HPDE6-E6E7 (cell line): Measurements from ENCODE around the gene COL3A1.

ENCODE experiments used
- DNase-seq: peaks from one replicate; pipeline ENCODE4 v3.0.0; 2011; ENCODE audit warnings: missing footprints; ENCODE audit errors: extremely low spot score

Gene COL3A1

DNA sequence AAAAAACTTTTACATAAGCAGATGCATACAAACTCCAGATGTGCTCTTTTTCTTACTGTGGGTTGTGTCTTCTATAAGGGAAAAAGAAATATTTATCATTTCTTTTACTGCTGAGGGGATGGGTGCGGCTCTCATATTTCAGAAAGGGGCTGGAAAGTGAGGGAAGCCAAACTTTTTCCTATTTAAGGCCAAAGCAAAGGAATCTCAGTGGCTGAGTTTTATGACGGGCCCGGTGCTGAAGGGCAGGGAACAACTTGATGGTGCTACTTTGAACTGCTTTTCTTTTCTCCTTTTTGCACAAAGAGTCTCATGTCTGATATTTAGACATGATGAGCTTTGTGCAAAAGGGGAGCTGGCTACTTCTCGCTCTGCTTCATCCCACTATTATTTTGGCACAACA, at the start of gene COL3A1:
Gene COL3A1, plus strand, starts transcription at position 210 of the 400 bp plus-strand sequence. Its CDS starts 117 bp downstream, at position 327.
- no peak for DNase-seq

DNA sequence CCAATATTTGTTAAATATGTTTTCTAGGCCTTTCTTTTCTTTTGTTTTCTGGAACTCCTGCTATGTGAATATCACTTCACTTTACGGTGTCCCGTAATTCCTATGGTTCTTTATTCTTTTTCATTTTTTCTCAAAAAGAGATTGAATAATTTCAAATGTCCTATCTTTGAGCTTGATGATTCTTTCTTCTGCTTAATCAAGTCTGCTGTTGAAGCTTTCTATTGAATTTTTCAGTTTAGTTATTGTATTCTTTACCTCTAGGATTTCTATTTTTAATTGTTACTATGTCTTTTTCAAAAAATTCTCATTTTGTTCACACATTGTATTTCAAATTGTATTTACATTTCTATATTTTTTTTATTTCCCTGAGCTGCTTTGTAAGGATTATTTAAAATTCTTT, 45.5 kb upstream of the COL3A1 start:
- DNase-seq, result no peak

GRCh38 chr2:188931361-188931760, 42.8 kb upstream of the COL3A1 start:
- DNase-seq, result no peak

- DNase-seq, result no peak
Observed at GRCh38 chr2:188937228-188938220, 36.6 kb upstream of the COL3A1 start.

GRCh38 chr2:188940171-188940570, 34.0 kb upstream of the COL3A1 start:
- no peak for DNase-seq

DNA sequence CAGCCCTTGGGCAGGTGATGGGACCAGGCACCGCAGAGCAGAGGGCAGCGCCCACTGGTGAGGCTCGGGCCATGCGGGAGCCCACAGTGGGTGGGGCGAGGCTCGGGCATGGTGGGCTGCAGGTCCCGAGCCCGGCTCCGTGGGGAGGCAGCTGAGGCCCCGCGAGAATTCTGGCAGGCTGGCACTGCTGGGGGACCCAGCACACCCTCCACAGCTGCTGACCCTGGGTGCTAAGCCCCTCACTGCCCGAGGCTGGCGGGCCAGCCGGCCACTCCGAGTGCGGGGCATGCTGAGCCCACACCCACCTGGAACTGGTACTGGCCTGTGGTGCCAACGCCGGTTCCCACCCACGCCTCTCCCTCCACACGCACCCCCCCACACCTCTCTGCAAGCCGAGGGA, 29.7 kb upstream of the COL3A1 start:
- DNase-seq, result no peak

- DNase-seq, result no peak
Observed at GRCh38 chr2:188949046-188949818, 24.9 kb upstream of the COL3A1 start.

DNA sequence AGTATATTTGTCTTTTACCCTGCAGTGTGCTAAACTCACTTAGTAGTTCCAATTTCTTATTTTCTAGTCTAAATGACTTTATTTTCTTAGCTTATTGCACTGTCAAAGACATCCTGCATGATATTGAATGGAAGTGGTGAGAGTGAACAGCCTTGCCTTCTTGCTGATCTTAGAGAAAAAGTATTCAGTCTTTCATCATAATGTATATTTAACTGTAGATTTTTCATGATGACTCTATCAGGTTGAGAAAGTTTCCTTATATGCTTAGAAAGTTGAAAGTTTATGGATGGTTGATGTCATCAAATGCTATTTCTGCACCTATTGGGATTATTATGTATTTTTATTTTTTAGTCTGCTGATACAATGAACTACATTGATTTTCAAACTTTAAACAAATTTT, 21.3 kb upstream of the COL3A1 start:
- DNase-seq, result no peak

DNA sequence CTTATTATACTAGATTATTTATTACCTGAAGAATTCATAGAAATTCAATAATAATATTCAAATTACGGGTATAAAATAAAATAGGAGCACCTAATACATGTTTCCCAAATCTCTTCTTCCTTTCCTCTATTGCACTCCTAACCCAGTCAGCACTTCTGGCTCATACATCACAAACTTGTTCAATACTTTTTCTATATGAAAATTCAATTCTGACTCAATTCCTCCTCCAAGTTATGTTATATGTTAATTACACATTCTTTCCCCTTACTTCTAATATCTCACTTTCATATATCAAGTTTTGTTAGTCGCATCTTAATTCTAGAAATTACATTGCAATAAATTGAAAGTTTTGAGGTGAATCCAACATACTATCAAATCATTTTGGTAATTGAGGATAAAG, 17.9 kb upstream of the COL3A1 start:
- no peak for DNase-seq

GRCh38 chr2:188956961-188957360, 17.2 kb upstream of the COL3A1 start:
- no peak for DNase-seq

- DNase-seq, result no peak
Observed at GRCh38 chr2:188957646-188958045, 16.5 kb upstream of the COL3A1 start.

- DNase-seq, result no peak
Observed at GRCh38 chr2:188963741-188964140, 10.4 kb upstream of the COL3A1 start.

DNA sequence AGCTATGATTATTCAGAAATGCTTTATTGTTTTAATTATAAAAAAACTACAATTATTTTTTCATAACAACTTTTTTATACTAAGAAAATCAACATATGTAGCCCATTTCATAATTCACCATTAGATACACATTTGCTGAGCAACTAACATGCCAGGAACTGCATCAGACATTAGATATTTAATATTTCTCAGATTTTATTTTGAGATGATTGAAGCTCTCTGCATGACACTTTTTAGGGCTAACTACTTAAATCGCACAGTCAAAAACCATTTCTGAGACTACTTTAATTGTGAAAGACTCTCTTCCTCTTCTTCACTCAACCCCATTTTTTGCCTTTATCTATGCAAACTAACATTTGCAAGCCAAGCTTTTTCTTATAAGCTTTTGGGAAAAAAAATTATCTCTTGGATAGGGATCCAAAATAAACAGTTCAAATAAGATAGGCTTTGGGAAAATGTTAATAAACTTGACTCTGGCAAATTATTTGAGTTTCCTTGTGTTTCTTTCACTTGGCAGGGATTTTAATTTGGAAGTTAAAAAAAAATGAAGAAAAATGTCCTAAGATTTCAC, 9.1 kb upstream of the COL3A1 start:
- DNase-seq, result no peak

GRCh38 chr2:188965563-188965962, 8.6 kb upstream of the COL3A1 start:
- no peak for DNase-seq

DNA sequence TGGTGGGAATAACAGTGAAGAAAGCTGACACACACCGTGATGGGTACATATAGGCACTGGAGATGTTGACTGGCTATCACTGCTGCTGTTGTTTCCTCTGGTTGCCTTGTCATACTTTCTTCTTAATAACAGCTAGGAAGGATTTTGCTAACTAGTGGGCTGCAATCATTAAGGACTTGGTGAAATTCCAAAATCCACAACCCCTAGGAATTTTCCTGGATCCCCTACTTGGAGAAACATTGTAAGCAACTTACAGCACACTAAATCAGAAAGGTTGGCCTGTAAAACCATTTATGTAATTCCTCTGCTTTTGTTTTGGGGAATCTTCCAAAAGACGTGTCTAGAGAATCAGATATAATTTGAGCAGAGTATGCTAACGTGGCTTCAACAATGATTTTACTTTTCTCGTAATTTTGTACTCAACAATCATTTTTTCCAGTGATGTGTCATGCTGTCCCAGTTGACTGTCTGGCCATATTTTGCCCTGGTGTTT, 8.0 kb upstream of the COL3A1 start:
- DNase-seq, result no peak

- DNase-seq, result no peak
Observed at GRCh38 chr2:188966728-188967440, 7.3 kb upstream of the COL3A1 start.

DNA sequence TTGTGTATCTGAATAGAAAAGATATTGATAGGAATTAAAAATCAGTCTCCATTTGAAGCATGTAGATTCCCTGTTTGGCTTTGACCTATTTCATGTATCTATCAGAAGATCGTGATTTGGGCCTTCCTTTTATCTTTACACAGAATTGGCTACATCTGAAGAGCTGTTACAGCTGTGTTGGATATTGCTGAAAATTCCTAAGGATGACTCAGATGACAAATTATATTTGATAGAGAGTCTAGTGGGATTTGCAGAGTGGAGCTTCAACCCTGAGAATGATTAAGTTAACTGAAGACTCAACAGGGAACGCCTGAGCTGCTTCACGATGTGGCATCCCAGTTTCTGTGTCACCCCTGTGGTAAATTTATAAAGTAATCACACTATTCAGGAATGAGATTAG, 4.9 kb upstream of the COL3A1 start:
- no peak for DNase-seq

GRCh38 chr2:188969651-188970050, 4.5 kb upstream of the COL3A1 start:
- no peak for DNase-seq

GRCh38 chr2:188970211-188970610, 4.0 kb upstream of the COL3A1 start:
- no peak for DNase-seq

- DNase-seq, result no peak
Observed at GRCh38 chr2:188971432-188971861, 2.7 kb upstream of the COL3A1 start.

GRCh38 chr2:188973641-188974040, 532 bp upstream of the COL3A1 start:
- DNase-seq, result no peak
